Endodermal cell (in vitro differentiated cells): Measurements from ENCODE around the gene ENPP4. TPM values are rescaled to one million over a fixed set of nuclear protein-coding genes. Genes with fewer than 3 reads are reported as not detected.
A peak's percentile ranks its signal among the peaks of the same experiment; 100 is the strongest.

Experiments
- DNase-seq: peaks from one replicate; pipeline ENCODE4 v3.0.0-alpha.2; 2017
- H3K27ac ChIP-seq: 2 replicates; pipeline ENCODE4 v1.5.1; 2013; ENCODE audit warnings: mild to moderate bottlenecking, low read depth, low read length, moderate library complexity
- H3K27me3 ChIP-seq: 2 replicates; pipeline ENCODE4 v1.6.1; 2013; ENCODE audit warnings: mild to moderate bottlenecking, low read length, moderate library complexity; ENCODE audit not compliant: insufficient read depth, control insufficient read depth, poor library complexity, severe bottlenecking
- H3K36me3 ChIP-seq: 2 replicates; pipeline ENCODE4 v1.7.0; 2013; ENCODE audit warnings: mild to moderate bottlenecking, low read length, moderate library complexity; ENCODE audit not compliant: control insufficient read depth, insufficient read depth
- H3K4me1 ChIP-seq: one replicate; pipeline ENCODE4 v1.7.0; 2013; ENCODE audit warnings: low read length; ENCODE audit not compliant: control insufficient read depth, insufficient read depth
- H3K4me3 ChIP-seq: 2 replicates; pipeline ENCODE4 v1.5.1; 2013; ENCODE audit warnings: mild to moderate bottlenecking, low read length, moderate library complexity
- H3K9ac ChIP-seq: 2 replicates; pipeline ENCODE4 v1.6.1; 2013; ENCODE audit warnings: mild to moderate bottlenecking, low read length, moderate library complexity; ENCODE audit not compliant: poor library complexity, severe bottlenecking; ENCODE audit errors: extremely low read depth
- H3K9me3 ChIP-seq: 2 replicates; pipeline ENCODE4 v1.6.1; 2013; ENCODE audit warnings: mild to moderate bottlenecking, low read length, moderate library complexity; ENCODE audit not compliant: control insufficient read depth
- H3K27ac Mint-ChIP-seq: 2 replicates; pipeline ENCODE4 v1.8.0; 2020; ENCODE audit warnings: mixed read lengths
- H3K27me3 Mint-ChIP-seq: 2 replicates; pipeline ENCODE4 v1.8.0; 2021; ENCODE audit warnings: mild to moderate bottlenecking, mixed read lengths; ENCODE audit not compliant: insufficient read depth
- H3K36me3 Mint-ChIP-seq: 2 replicates; pipeline ENCODE4 v1.8.0; 2020; ENCODE audit warnings: low read depth, mixed read lengths
- H3K4me1 Mint-ChIP-seq: 2 replicates; pipeline ENCODE4 v1.8.0; 2020; ENCODE audit warnings: mixed read lengths
- H3K4me3 Mint-ChIP-seq: 2 replicates; pipeline ENCODE4 v1.8.0; 2020; ENCODE audit warnings: mild to moderate bottlenecking, moderate library complexity, mixed read lengths
- H3K9me3 Mint-ChIP-seq: 2 replicates; pipeline ENCODE4 v1.8.0; 2020; ENCODE audit warnings: mild to moderate bottlenecking, mixed read lengths
- CTCF ChIP-seq: fragments of 200-600 bp; sonication (generic); conservative IDR thresholded peaks from 2 replicates; pipeline ENCODE4 v1.5.0; 2021; ENCODE audit warnings: antibody characterized with exemption, mild to moderate bottlenecking
- WGBS, 2 experiments: methylation state at CpG; one replicate each; pipeline versions ENCODE4 v1.1.5 to v1.1.7; 2013; ENCODE audit warnings: missing lambda C conversion rate in 2 of 2, mixed read lengths in 1 of 2; ENCODE audit not compliant: insufficient coverage in 1 of 2, insufficient read length in 1 of 2; 5-methylcytosine and 5-hydroxymethylcytosine counted together
- total RNA-seq, 2 donors: library from RNA; stranded (reverse); fragmentation: NEBNext Ultra II Directional in 1 of 2; extraction: Animal tissue kit (Norgen Biotek cat#: 25700) in 1 of 2; gene quantifications; 2 replicates in 1 of 2; 3 replicates in 1 of 2; pipeline ENCODE4 v1.2.1, GENCODE V29; 2021

ENPP4 gene
- total RNA-seq, 2 donors from 2014 or later, result 3.5 to 7.2 TPM

- Mint-ChIP-seq H3K9me3 (peaks cover 1% of the 10 kb centered on the region), H3K4me1 (peaks cover 2% of the 10 kb centered on the region), H3K27ac (no peak overlapping the region), H3K27me3 (no peaks in the 10 kb centered on the region), H3K4me3 (no peak overlapping the region), H3K36me3 (peaks cover 31% of the 10 kb centered on the region)
- Histone ChIP-seq H3K9ac (no peak overlapping the region), H3K4me1 (no peaks in the 10 kb centered on the region), H3K4me3 (no peak overlapping the region), H3K36me3 (no peaks in the 10 kb centered on the region), H3K27me3 (no peaks in the 10 kb centered on the region), H3K9me3 (no peaks in the 10 kb centered on the region), H3K27ac (no peak overlapping the region)
- DNase-seq, result no peak
- WGBS, 2 experiments, result 95 to 97% methylated on average over 4 to 5 of the region's 5 CpGs
- TF ChIP-seq CTCF, result no peak
Observed at GRCh38 chr6:46160102-46160501, 30.3 kb downstream of the ENPP4 start.

- no peak for TF ChIP-seq CTCF
- peak within 1 kb of the TSS; percentile 95 for H3K4me3 Mint-ChIP-seq
- no peaks in the 10 kb centered on the region for H3K9me3 Mint-ChIP-seq
- Histone ChIP-seq H3K9me3 (no peaks in the 10 kb centered on the region), H3K4me1 (no peaks in the 10 kb centered on the region), H3K9ac (peak within 1 kb of the TSS; percentile 56), H3K27me3 (no peaks in the 10 kb centered on the region), H3K4me3 (peak within 1 kb of the TSS; percentile 96), H3K36me3 (no peaks in the 10 kb centered on the region), H3K27ac (no peak within 1 kb of the TSS)
- peaks cover 11% of the 10 kb centered on the region for H3K4me1 Mint-ChIP-seq
- peak within 1 kb of the TSS; percentile 92 for H3K27ac Mint-ChIP-seq
- WGBS, 2 experiments, result 1% methylated on average over 20 to 49 of the region's 49 CpGs
- H3K36me3 Mint-ChIP-seq, result peaks cover 12% of the 10 kb centered on the region
- DNase-seq, result peak; percentile 99
- H3K27me3 Mint-ChIP-seq, result no peaks in the 10 kb centered on the region
Observed at GRCh38 chr6:46170357-46171289, 40.8 kb downstream of the ENPP4 start, which contains the start of gene ENPP5. Gene ENPP5 (minus strand): TSS chr6:46170980. CDS start chr6:46168262, 2,718 bp downstream.

- H3K4me1 Mint-ChIP-seq, result peaks cover 11% of the 10 kb centered on the region
- H3K4me3 ChIP-seq, result no peak overlapping the region
- DNase-seq, result no peak
- H3K4me3 Mint-ChIP-seq, result no peak overlapping the region
- H3K9me3 ChIP-seq, result no peaks in the 10 kb centered on the region
- H3K36me3 Mint-ChIP-seq, result peaks cover 4% of the 10 kb centered on the region
- 86 to 87% methylated on average over 1 to 4 of the region's 4 CpGs for WGBS, 2 experiments
- H3K9me3 Mint-ChIP-seq, result no peaks in the 10 kb centered on the region
- no peak overlapping the region for H3K9ac ChIP-seq
- no peaks in the 10 kb centered on the region for H3K36me3 ChIP-seq
- no peak overlapping the region for H3K27ac Mint-ChIP-seq
- H3K27me3 Mint-ChIP-seq, result no peaks in the 10 kb centered on the region
- no peak for TF ChIP-seq CTCF
- H3K4me1 ChIP-seq, result no peaks in the 10 kb centered on the region
- H3K27me3 ChIP-seq, result no peaks in the 10 kb centered on the region
- H3K27ac ChIP-seq, result no peak overlapping the region
Observed at GRCh38 chr6:46172176-46172575, 42.4 kb downstream of the ENPP4 start.
